ENCODE results near the gene CACNA1D.

GRCh38 chr3:53588122-53588521 is 93.7 kb downstream of the CACNA1D start:
- TF ChIP-seq POLR2AphosphoS5 (IDR thresholded peaks at IDR 0.05; ENCODE audit: low read depth, low read length) (no peak), POLR2A (IDR thresholded peaks at IDR 0.05; ENCODE audit: low read depth, low read length) (no peak)
